Dedifferentiated amniotic fluid mesenchymal stem cell (primary cell): Measurements from ENCODE around the gene TMEM120B.

Experiments used
- DNase-seq: peaks from one replicate; pipeline ENCODE4 v3.0.0-alpha.2; 2016; ENCODE audit errors: extremely low spot score

The TMEM120B gene

DNA sequence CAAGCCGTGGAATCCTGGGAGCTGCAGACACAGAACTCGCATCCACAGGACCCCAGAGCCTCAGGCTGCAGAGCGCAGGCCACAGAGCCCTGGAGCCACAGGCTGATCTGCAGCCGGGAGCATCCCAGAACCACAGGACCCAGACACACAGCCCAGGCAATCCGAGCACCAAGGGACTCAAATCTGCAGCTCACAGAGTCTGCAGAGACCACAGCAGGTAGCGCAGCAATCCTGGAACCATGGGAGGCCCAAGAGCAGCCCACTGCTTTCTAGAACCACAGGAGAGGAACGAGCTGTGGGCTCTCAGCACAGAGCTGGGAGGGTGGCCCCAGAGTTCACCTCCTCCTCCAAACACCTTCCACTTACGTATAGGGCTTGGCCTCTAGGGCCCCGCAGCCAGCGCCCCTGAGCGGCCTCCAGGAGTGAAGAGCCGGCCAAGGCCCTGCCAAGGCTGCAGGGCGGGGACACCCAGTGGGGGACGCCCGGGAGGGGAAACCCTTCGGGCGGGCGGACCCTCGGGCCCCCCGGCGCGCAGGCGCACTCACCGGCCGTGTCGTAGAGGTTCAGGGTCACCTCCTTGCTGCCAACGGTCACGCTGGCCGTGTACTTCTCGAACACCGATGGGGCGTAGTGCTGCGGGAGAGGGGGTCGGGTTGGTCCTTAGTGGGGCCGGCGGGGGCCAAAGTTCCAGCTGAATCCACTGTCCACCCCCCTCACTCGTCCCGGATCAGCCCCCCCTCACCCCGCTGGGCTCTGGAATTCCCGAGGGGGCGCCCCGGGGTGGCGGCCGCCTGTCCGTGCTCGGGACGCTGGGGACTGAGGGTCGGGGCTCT, 80.3 kb downstream of the TMEM120B start:
- no peak for DNase-seq

DNA sequence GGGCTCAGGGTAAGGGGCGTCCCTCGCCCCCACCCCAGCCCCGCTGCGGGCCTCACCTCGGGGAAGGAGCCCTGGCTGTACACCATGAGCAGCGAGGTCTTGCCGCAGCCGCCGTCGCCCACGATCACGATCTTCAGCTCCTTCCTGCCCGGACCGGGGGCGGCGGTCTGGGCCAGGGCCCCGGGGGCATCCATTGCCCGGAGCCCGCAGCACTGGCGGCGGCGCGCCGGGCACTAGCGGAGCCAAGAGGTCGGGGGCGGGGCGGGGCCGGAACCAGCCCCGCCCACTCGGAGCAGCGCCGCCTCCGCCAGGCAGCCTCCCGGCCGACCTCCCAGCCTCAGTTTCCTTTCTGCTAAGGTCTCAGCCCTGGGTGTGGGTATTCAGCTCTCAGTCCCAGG, 80.9 kb downstream of the TMEM120B start, which contains the start of gene RHOF:
RHOF (minus strand) TSS at position 249 of the 398 bp plus-strand sequence; CDS start at position 194, 55 bp downstream.
- no peak for DNase-seq

DNA sequence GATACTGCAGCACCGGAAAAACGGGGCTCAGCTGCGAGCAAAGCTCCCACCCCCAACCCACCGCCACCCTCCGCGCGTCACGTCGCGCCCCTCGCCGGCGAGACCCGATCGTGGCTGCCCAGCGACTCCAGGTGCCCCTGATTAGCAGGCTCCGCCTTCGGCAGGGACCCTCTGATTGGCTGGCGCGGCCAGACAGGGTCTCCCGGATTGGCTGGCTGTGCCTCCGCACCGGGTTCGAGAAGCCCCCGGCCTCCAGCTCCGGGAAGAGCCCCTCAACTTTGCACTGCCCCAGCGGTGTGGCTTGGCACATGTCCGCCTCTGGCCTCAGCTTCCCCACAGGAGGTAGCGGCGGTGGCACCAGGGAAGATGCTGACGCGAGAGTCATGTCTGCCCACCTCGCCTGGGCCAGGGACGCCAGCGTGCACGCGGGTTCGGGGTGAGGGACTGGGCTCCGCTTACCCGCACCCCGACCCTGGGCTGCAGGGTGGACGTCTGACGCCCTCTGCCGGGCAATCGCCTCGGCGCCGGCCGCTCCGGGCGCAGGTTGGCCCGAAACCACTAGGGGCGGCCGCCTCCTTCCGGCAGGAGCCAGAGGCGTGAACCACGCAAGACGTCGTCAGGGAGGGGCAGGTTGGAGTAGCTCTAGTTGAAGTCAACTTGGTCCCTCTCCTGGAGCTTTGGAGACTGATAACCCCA, 81.4 kb downstream of the TMEM120B start:
- peak; percentile 83 for DNase-seq

DNA sequence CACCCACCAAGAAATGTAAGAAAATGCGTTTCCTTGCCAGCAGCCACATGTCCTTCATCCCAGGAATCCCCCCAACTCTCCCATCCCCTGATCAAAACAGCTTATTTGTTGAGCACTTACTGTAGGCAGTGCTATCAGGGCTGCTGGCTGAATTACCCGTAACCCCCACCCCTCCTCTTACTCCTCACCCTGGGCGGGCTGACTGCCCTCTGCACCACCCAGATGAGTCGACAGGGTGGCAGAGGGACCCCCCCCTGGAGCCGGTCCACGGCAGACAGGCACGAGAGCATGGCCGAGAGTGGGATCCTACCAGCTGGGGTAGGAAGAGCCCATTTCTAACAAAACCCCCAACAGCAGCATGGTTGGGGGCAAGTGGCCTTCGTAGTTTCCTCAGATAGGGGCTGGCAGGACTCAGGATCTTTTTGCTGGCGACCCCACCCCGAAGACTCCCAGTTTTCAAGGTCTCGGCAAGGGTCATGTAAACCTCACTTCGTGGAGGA, 82.0 kb downstream of the TMEM120B start:
- DNase-seq = no peak

DNA sequence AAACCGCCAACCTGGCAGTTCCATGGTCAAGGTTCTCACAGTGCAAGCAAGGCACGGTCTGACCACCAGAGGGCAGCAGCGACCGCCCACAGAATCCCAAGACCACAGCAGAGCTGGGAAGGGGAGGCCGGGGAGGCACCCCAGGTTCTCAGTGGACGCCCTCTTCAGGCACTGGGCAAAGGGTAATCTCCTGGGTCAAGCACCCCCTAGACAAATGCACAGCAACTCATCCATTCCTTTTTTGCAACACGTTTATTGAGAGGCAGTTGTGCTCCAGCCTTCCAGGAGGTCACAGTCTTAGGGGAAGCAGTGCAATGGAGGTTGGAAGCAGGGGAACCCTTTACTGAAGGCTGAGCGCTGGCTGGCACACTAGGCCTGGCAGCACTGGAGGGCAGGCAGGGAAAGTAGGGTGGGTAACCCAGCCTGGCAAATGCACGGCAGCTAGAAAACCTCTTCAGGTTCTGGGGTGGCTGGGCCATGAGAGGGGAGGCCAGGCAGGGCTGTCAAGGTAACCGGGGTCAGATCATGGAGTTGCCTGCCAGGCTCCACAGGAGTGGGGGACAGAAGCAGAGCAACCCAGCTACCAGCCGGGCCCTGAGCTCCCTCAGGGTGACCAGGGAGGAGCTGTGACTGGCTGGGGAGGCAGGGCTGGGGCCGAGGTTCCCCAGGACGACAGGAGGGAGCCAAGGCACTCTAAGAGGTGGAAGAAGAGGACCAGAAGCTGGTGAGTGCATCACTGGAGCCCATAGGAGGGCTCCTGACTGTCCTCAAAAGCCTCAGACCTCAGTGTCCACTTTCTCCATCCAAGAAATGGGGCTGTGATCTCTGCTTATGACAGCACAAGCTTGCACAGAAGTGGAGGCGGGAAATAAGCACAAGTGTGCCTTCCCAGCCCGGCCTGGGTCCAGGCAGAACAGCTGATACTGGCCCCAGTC, 82.7 kb downstream of the TMEM120B start:
- DNase-seq = peak; percentile 73

DNA sequence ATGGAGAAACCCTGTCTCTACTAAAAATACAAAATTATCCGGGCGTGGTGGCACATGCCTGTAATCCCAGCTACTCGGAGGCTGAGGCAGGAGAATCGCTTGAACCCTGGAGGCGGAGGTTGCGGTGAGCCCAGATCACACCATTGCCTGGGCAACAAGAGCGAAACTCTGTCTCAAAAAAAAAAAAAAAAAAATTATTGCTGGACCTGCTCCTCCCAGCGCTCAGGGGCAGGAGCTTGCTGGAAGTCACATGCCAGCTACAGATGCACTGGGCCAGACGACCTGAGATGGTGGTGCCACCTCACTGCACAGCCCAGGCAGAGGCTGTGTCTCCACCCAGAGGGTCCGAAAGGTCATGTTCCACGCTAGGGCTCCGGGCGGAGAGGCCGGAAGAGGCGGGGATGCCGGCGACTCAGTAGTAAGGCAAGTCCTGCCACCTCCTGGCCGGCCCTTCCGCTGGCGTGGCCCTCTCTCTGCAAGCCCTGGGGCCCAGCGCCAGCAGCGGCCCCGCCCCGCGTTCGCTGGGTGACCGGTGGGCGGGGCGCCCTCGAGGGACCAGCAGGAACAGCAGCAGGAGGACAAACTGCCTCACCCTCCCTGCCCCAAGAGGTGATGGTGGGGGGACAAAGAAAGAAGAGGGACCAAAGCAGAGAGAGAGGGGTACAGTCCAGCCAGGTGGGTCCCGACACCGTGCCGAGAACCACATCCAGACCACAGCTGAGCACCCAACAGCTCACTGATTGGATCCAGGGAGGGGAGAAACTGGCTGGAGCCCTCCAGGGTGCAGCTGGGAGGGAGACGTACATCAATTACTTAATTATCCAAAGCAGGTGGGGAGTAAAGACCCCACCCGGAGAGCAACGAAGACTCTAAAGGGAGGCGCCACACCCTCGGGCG, 84.6 kb downstream of the TMEM120B start:
- peak; percentile 74 for DNase-seq

DNA sequence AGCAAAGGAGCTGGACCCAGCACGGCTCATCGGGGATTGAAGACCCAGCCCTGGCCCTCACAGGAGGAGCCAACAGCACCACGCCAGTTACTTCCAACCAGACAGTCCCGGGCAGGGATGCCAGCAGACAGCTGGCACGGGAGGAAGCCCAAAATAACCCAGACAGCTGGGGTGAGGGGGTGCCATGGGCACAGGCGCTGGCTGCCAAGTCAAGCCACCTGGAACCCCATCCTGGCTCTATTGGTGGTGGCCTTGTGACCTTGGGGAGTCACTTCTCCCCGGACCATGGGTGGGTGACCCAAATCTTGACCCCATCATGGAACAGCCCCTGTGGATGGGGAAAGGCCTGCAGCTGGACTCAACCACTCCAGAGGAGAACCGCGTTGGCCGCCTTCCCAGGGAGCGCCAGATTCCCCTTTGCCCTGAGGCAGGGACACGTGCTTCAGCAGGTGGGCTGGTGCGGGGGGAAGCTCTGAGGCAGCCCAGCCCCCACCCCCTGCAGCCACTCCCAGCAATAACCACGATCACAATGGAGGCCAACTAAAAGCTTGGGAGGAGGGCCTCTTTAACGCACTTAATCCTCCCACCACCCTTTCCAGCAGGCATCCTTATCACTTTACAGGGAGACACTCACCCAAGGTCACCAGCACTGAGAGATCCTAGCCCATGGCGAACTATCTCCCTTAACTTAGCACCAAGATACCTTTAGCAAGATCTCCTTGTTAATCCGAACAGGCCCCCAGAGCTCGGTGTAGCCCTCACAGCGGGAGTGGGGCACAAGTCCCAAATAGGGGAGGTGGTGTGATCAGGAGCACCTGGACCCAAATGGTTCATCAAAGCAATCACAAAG, 85.6 kb downstream of the TMEM120B start:
- no peak for DNase-seq

DNA sequence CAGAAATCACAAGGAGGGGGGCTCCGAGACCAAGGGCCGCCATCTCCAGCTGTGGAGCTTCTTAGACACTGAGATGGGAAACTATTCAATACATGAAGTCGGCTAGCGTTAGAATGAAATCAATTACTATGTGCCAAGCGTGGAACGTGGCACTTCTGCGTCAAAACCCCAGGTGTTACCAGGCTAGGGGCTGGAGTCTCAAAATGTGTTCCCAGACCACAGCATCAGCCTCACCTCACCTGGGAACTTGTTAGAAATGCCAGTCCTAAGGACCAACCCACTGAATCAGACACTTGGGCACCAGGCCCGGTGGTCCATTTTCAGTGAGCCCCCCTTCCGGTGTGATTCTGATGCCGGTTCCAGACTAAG, 86.2 kb downstream of the TMEM120B start:
- no peak for DNase-seq

DNA sequence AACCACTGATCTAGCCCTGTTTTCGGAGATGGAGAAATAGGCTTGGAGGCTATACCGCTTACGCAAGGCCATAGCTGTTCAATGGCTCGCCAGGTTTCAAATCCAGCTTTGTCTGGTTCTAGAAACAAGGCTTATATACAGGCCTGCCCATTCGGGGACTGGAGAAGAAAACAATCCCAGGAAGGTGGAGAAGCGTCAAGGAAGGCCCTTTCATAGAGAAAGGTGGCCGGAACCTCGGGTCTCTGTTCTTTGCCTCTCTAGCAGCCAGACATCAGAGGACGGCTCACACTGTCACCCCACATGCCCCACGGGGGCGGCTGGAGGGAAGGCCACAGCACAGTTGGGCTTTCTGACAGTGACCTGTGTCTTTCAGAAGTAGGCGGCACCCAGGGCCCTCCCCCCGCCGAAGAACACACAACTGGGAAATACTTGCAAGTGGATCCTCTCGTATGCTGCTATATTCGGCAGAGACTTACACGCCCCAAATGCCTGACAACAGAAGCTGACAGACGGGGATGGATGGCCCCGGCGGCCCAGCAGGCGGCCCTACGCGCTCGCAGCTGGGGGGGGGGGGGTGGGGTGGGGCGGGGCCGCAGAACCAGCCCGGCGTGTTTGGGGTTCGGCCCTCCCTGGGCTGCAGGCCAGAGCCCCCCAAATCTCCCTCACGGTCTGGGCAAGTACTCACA, 86.7 kb downstream of the TMEM120B start:
- DNase-seq = peak; percentile 69

DNA sequence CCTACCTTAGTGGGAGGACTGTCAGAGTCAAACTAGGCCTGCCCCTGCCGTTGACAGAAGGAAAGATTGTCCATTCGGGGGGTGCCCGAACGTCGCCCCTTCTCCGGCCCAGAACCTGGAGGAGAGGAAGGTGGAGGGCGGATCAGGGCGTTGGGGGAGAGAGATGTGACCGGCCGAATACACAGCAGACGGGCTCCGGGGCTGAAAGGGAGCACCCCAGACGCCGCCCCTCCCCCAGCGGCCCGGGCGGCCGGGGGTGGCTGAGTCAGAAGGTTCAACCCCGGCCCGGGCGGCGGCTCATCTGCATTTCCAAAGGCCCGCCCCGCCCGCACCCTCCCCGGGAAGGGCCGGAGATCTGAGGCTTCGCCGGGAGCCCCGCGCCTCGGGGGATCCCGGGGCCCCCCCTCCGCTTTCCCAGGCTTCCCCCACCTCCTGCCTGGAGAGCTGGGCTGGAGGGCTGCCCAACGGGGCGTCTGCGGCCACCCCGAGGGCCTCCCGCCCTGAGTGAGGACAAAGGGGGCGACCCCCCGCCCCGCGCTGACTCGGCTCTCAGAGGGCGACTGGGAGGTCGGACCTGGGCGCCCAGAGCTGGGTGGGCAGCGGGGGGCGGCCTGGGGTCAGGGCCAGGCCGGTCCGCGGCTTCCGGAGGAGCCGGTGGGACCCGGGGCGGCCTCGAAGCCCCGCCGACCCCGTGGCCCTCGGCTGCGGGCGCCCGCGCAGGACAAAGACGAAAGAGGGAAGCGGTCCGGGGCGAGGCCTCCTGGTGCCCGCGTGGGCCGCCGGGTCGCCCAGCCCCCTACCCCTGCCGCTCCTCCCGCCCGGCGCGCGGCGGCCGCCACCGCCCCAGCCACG, 87.5 kb downstream of the TMEM120B start:
- DNase-seq = peak; percentile 65

DNA sequence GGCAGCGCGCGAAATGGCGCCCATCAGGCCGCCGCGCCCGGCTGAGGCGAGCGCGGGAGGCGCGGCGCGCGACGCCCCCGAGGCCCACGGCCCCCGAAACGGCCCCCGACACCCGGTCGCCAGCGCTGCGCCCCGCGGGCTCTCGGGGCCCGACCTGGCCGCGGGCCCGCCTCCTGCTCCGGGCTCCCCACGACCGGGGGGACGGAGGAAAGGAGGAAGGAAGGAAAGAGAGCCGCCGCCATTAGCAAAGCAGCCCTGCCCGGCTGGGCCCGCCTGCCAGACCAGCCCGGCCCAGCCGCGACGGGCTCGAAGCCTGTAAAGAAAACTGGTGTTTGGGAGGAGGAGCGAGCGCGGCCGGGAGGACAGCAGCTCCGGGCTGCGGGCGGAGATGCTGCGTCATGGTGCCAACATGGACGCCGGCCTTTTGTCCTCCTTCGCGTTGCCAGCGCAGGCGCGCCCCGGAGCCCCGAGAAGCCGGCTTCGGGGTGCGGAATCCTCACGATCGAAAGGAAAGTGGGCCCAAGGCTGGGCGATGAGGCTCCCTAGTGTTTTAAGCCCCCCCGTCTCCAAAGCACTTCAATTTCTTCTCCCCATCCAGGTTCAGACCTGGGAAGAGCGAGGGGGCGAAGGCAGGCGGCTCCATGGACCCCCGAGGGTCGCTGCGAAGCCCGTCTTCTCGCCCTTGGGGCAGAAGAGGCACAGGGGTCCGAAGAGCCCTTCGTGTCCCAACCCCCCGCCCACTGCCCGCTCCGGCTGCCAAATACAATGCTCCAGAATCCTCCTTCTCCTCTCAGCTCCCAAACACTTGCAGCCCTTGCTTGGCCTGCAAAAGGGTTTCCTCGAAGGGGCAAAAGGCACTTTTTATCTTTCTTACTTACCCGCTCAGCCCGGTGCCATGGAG, 88.4 kb downstream of the TMEM120B start:
- DNase-seq = peak; percentile 62

DNA sequence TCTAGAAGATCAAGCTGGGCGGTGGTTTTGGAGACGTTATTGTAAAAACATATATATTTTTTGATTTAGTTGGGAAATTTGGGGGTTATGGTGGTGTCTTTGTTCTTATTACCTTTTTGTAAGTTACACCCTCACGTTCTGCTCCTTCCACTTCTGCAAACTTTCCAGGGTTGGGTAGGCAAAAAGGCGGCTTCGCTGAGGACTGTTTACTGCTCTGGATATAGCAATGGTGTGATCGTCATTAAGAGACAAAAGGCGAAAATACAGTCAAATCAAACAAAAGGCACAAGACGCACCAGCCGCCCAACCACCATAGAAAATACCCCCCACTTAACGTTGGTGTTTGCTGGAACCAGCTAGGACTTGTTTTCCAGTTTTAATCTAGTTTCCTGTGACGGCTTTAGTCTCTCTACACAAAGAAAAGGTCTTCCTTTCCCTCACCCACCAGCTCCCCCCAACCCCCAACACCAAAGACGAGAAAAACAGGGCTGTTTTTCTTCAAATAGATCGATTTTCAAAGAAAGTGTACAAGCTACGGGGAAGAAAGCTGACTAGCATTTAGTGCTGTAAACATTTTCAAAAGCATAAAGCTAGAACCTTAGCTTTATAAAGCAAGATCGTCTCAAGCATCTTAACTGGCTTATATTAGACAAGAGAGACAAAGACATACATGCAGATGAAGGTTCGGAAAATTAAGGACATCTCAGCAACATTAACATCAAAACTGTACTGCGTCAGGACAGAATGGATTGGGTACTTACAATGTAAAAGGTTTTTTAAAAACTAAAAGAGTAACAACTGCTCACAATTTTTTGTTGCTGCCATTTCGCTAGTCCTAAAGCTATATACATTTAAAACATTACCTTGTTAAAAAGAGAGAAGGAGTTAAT, 89.3 kb downstream of the TMEM120B start:
- no peak for DNase-seq

DNA sequence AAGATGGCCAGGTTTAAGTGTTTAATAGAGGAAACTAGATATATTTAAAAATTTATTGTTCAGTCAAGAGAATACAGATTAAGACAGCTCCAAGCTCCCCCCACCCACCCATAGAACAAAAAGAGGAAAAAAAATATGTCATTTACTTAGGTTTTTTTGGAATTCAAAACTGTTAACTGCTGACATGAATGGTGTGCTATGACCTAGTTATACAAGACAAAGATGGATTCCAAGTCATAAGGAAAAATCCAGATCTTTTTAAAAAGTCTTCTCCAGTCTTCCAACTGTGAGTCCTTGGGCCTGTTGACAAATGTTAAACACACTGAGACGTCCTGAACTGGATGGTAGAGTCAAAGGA, 89.9 kb downstream of the TMEM120B start:
- no peak for DNase-seq

DNA sequence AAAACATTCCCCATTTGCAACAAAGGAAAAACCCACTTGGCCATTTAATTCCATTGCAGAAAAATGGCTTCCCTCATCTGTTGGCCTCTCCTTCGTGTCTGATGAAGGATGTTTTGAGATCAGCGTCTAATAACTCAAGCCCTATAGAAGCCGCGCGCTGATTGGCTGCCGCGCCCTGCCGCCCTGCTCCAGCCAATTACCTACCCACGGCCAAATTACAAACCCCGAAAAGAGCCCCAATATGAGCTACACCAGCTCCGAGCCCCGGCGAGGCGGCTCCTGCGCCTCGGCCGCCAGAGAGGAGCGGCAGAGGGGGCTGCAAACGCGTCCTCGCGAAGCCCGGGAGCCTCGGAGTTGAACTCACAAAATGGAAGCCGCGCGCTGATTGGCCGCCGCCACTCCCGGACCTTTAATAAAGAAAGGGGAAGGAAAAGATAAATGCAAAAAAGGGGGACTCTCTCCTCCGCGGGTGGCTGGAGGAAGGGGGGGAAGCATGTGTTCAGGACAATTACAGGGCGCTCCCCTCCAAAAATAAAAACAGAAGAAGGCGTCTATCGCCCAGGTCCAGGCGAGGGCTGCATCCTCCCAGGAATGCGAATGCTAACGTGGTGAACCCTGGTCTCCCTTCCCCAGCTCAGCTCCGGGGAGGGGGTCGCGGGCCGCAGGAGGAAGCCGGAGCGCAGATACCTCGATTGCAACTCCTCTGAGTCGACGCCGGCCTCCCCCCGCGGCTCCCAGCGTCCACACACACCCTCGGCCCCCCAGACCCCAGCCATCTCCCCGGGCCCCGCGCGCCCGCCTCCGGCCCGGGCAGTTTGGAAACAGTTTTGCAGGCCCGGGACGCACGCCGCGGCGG, 90.5 kb downstream of the TMEM120B start:
- peak; percentile 95 for DNase-seq

DNA sequence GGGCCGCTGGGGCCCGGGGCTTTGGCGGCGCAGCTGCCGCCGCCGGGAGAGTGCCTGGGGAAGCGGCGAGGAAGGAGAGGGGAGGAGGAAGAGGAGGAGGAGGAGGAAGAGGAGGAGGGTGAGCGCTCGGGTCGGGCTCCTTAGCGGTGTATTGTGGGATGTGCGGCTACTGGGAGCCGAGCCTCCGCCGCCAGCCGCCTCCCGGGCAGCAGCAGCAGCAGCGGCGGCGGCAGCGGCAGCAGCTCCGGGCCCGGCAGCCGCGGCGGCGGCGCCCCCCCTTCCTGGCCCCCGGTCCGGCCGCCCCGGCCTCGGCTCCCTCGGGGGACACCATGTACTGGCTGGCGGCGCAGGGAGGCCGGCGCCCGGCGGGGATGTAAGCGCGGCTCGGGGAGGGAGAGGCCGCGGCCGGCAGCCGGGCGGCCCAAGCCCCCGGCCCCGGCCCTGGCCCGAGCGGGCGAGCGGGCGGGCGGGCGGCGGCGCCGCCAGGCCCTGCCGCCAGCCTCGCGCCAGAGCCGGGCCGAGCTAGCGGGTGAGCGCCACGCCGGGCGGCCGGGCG, 91.4 kb downstream of the TMEM120B start, which contains the start of gene SETD1B:
SETD1B (plus strand) TSS at position 149 of the 556 bp plus-strand sequence. CDS start 729 bp downstream, outside the sequence.
- no peak for DNase-seq
